T-cell (primary cell): ENCODE results near the gene IGDCC3. TPM values are rescaled to one million over a fixed set of nuclear protein-coding genes. Genes with fewer than 3 reads are reported as not detected.

Experiments used
- ATAC-seq, 4 experiments: fragments of 200-7000 bp in 3 of 4; fragments of 150-1000 bp in 1 of 4; cut with Tn5 transposase; replicated peaks in 1 of 4; 1 replicate in 3 of 4; 2 replicates in 1 of 4; pipeline ENCODE4 v1.10.0; 2021; ENCODE audit warnings: moderate library complexity in 3 of 4, mild to moderate bottlenecking in 2 of 4, moderate number of reproducible peaks in 1 of 4
- CTCF ChIA-PET, 2 donors: fragments of 300-600 bp; sonication (Branson Sonifier 250); formaldehyde crosslinking; loops; one replicate each; lab custom pipeline; 2022; ENCODE audit warnings: antibody characterized with exemption in 2 of 2; lab: Charles Lee
- POLR2A ChIA-PET, 2 donors: fragments of 300-600 bp; sonication (Branson Sonifier 250); formaldehyde crosslinking; loops; one replicate each; lab custom pipeline; 2022; ENCODE audit warnings: antibody characterized with exemption in 2 of 2; lab: Charles Lee
- DNase-seq, 35 experiments: peaks; one replicate each; pipeline versions ENCODE4 v3.0.0 to v3.0.0-alpha.2; 2013 to 2023
- H3K27ac ChIP-seq: one replicate; pipeline ENCODE4 v1.5.1; 2013; ENCODE audit warnings: low read length
- H3K27me3 ChIP-seq, 2 experiments: replicated peaks in 1 of 2; 1 replicate in 1 of 2; 2 replicates in 1 of 2; pipeline versions ENCODE4 v1.6.1 to v1.7.0; 2013; ENCODE audit warnings: low read length in 1 of 2, mixed read lengths in 1 of 2; ENCODE audit not compliant: control insufficient read depth in 2 of 2, insufficient read depth in 2 of 2; ENCODE audit errors: extremely low read depth in 1 of 2
- H3K36me3 ChIP-seq, 2 donors: 1 replicate in 1 of 2; 2 replicates in 1 of 2; pipeline versions ENCODE4 v1.6.1 to v1.7.0; 2013; ENCODE audit warnings: low read length in 1 of 2; ENCODE audit not compliant: control insufficient read depth in 2 of 2, insufficient read depth in 1 of 2; ENCODE audit errors: extremely low read depth in 1 of 2
- H3K4me1 ChIP-seq, 2 experiments: 1 replicate in 1 of 2; 2 replicates in 1 of 2; pipeline versions ENCODE4 v1.6.1 to v1.7.0; 2013; ENCODE audit warnings: low read length in 2 of 2, mixed read lengths in 1 of 2; ENCODE audit not compliant: insufficient read depth in 2 of 2, control insufficient read depth in 1 of 2; ENCODE audit errors: extremely low read depth in 1 of 2
- H3K4me3 ChIP-seq, 2 donors: 1 replicate in 1 of 2; 2 replicates in 1 of 2; pipeline versions ENCODE4 v1.5.1 to v1.7.0; 2013; ENCODE audit warnings: mild to moderate bottlenecking in 2 of 2, low read length in 1 of 2, moderate library complexity in 1 of 2; ENCODE audit not compliant: control insufficient read depth in 1 of 2; ENCODE audit errors: extremely low read depth in 1 of 2
- H3K9me3 ChIP-seq: 2 replicates; pipeline ENCODE4 v1.7.0; 2013
- H3K27ac Mint-ChIP-seq, 2 donors: one replicate each; pipeline ENCODE4 v1.8.0; 2020 to 2021; ENCODE audit warnings: mild to moderate bottlenecking in 2 of 2, mixed read lengths in 2 of 2
- H3K27me3 Mint-ChIP-seq, 2 donors: one replicate each; pipeline ENCODE4 v1.8.0; 2021 to 2022; ENCODE audit warnings: mixed read lengths in 2 of 2
- H3K36me3 Mint-ChIP-seq: one replicate; pipeline ENCODE4 v1.8.0; 2021; ENCODE audit warnings: mixed read lengths
- H3K4me1 Mint-ChIP-seq, 3 donors: one replicate each; pipeline ENCODE4 v1.8.0; 2020 to 2022; ENCODE audit warnings: mixed read lengths in 3 of 3, mild to moderate bottlenecking in 1 of 3
- H3K4me3 Mint-ChIP-seq, 3 donors: one replicate each; pipeline ENCODE4 v1.8.0; 2020 to 2022; ENCODE audit warnings: mild to moderate bottlenecking in 3 of 3, mixed read lengths in 3 of 3, moderate library complexity in 3 of 3
- H3K9me3 Mint-ChIP-seq, 3 donors: one replicate each; pipeline ENCODE4 v1.8.0; 2020 to 2022; ENCODE audit warnings: mixed read lengths in 3 of 3
- WGBS: methylation state at CpG from one replicate; pipeline ENCODE4 v1.1.5; 2013; ENCODE audit warnings: missing lambda C conversion rate; ENCODE audit not compliant: insufficient coverage; 5-methylcytosine and 5-hydroxymethylcytosine counted together
- total RNA-seq, 35 experiments: library from RNA in 6 of 35; stranded (reverse) in 6 of 35; fragments of 120-200 nt in 1 of 35; gene quantifications; one replicate each; pipeline versions ENCODE4 v1.2.1 to v1.2.4 and lab custom pipeline; 2013 to 2026

The IGDCC3 gene
- total RNA-seq, 5 donors from 2014 or later (not counting 1 experiment from before 2014, with no cell fraction given), result 0.06 TPM; not detected in 4

- Mint-ChIP-seq H3K36me3 (peaks cover 13% of the 10 kb centered on the region), H3K9me3 (no peaks in the 10 kb centered on the region), H3K27me3 (no peaks in the 10 kb centered on the region), H3K4me1 (peaks cover 43 to 46% (median 46%) of the 10 kb centered on the region in 3 donors), H3K4me3 (peak overlapping the region; percentile 84 to 88 (median 86)), H3K27ac (peak overlapping the region; percentile 82 to 93)
- POLR2A ChIA-PET, result interaction anchor here (0.5 to 2.7 kb wide), 10 partner anchors 9 to 1165 kb away, joined by 3 to 42 read pairs (median 6); partner anchors contain the start of genes CLPX (in 1 of the 2), RNU5A-1 (in 1 of the 2) and RNU5B-1 (in 1 of the 2)
- Histone ChIP-seq H3K4me1 (peaks cover 9 to 34% of the 10 kb centered on the region in 2 experiments), H3K9me3 (no peaks in the 10 kb centered on the region), H3K36me3 (no peaks in the 10 kb centered on the region), H3K4me3 (peak overlapping the region; percentile 86 to 91), H3K27me3 (no peaks in the 10 kb centered on the region), H3K27ac (peak overlapping the region; percentile 70)
- CTCF ChIA-PET, result interaction anchor here in 1 of 2 donors (0.5 to 3.4 kb wide), 11 partner anchors 8 to 1779 kb away, joined by 3 to 13 read pairs (median 4); partner anchors contain the start of genes CILP, CLPX and RNU5B-1
- peak; percentile 15 to 28 (median 24) for ATAC-seq
- under 1% methylated on average over 52 of the region's 52 CpGs for WGBS
- peak in 2 of 35 experiments; percentile 22 to 40 for DNase-seq
Measured at GRCh38 chr15:65286069-65286703, 91.6 kb downstream of the IGDCC3 start.

GRCh38 chr15:65285291-65286068 lies 92.3 kb downstream of the IGDCC3 start:
- ATAC-seq (no peak), DNase-seq (no peak)
- peaks cover 13% of the 10 kb centered on the region for H3K36me3 Mint-ChIP-seq
- H3K4me3 Mint-ChIP-seq, result peak overlapping the region; percentile 84 to 88 (median 86)
- H3K27ac ChIP-seq, result peak overlapping the region; percentile 44
- H3K9me3 Mint-ChIP-seq, result no peaks in the 10 kb centered on the region
- peaks cover 9 to 34% of the 10 kb centered on the region in 2 experiments for H3K4me1 ChIP-seq
- H3K27ac Mint-ChIP-seq, result peak overlapping the region; percentile 82 to 93
- 84% methylated on average over 7 of the region's 10 CpGs for WGBS
- H3K27me3 Mint-ChIP-seq, result no peaks in the 10 kb centered on the region
- no peaks in the 10 kb centered on the region for H3K36me3 ChIP-seq
- peak overlapping the region; percentile 86 to 91 for H3K4me3 ChIP-seq
- H3K27me3 ChIP-seq, result no peaks in the 10 kb centered on the region
- H3K9me3 ChIP-seq, result no peaks in the 10 kb centered on the region
- ChIA-PET POLR2A (interaction anchor here (0.6 to 2.7 kb wide), 8 partner anchors 8 to 112 kb away, joined by 3 to 42 read pairs (median 6); partner anchors contain the start of genes CLPX (in 1 of the 2), RNU5A-1 (in 1 of the 2) and RNU5B-1 (in 1 of the 2)), CTCF (interaction anchor here in 1 of 2 donors (0.5 to 3.4 kb wide), 5 partner anchors 13 to 252 kb away, joined by 4 to 13 read pairs (median 8); partner anchors contain the start of gene RNU5B-1)
- H3K4me1 Mint-ChIP-seq, result peaks cover 46 to 52% (median 48%) of the 10 kb centered on the region in 3 donors

GRCh38 chr15:65278480-65278879 lies 99.3 kb downstream of the IGDCC3 start:
- Histone ChIP-seq H3K4me1 (peaks cover 20 to 45% of the 10 kb centered on the region in 2 experiments), H3K27ac (no peak overlapping the region), H3K9me3 (no peaks in the 10 kb centered on the region), H3K4me3 (no peak overlapping the region), H3K36me3 (peaks cover 3 to 8% of the 10 kb centered on the region in 2 donors), H3K27me3 (no peaks in the 10 kb centered on the region)
- Mint-ChIP-seq H3K27ac (peak overlapping the region in 1 of 2 donors; percentile 50), H3K36me3 (peaks cover 13% of the 10 kb centered on the region), H3K4me3 (no peak overlapping the region), H3K27me3 (no peaks in the 10 kb centered on the region), H3K9me3 (no peaks in the 10 kb centered on the region), H3K4me1 (peaks cover 55 to 70% (median 68%) of the 10 kb centered on the region in 3 donors)
- ChIA-PET POLR2A (no interaction called here), CTCF (interaction anchor here in 1 of 2 donors (0.6 to 1.0 kb wide), 2 partner anchors 8 to 686 kb away, joined by 3 read pairs; partner anchors contain the start of gene PARP16)
- 43% methylated on average over 1 of the region's 1 CpG for WGBS
- ATAC-seq (no peak), DNase-seq (no peak)

Other genes starting within 250 kb of the IGDCC3 start
- gene PDCD7, start 244.2 kb downstream of the IGDCC3 start, total RNA-seq, result 10 to 100 TPM; 33.2 to 43.6 (median 36.7) TPM
- gene CLPX, start 192.7 kb downstream of the IGDCC3 start, total RNA-seq, result 10 to 100 TPM; 32.6 to 54.4 (median 51.1) TPM
- gene CILP, start 166.5 kb downstream of the IGDCC3 start, total RNA-seq, result under 1 TPM; 0.16 to 0.67 (median 0.36) TPM
- 10 to 100 TPM; 16.2 to 23.3 (median 18.5) TPM for gene PARP16, start 91.1 kb downstream of the IGDCC3 start, total RNA-seq
- not detected for gene RNU5A-1, start 82.0 kb downstream of the IGDCC3 start, total RNA-seq
- 10 to 100 TPM in 3 of 5 donors, not detected in 2; 27.0 to 34.4 (median 32.6) TPM for gene RNU5B-1, start 73.3 kb downstream of the IGDCC3 start, total RNA-seq
- under 1 TPM in 4 of 5 donors, not detected in 1; 0.13 to 0.32 (median 0.15) TPM for gene IGDCC4, start 44.9 kb upstream of the IGDCC3 start, total RNA-seq
- gene DPP8, start 139.7 kb upstream of the IGDCC3 start, total RNA-seq, result 10 to 100 TPM; 43.9 to 56.5 (median 49.9) TPM
- 10 to 100 TPM; 16.3 to 24.1 (median 20.9) TPM for gene HACD3, start 152.5 kb upstream of the IGDCC3 start, total RNA-seq
- 10 to 100 TPM; 26.6 to 36.4 (median 34.4) TPM for gene INTS14, start 233.1 kb upstream of the IGDCC3 start, total RNA-seq
- gene SLC24A1, start 243.9 kb upstream of the IGDCC3 start, total RNA-seq, result 1 to 10 TPM; 4.1 to 6.5 (median 5.0) TPM